NT2/D1 (cell line): Measurements from ENCODE around the gene CCDC78.
A peak's percentile ranks its signal among the peaks of the same experiment; 100 is the strongest.

ENCODE experiments used
- DNase-seq: peaks from one replicate; pipeline ENCODE4 v3.0.0-alpha.2; 2011; ENCODE audit warnings: low read depth, low spot score
- H3K27me3 ChIP-seq: 2 replicates; pipeline ENCODE4 v1.6.0; 2011; ENCODE audit warnings: mild to moderate bottlenecking; ENCODE audit not compliant: insufficient read length, insufficient read depth
- H3K36me3 ChIP-seq: 2 replicates; pipeline ENCODE4 v1.6.1; 2011; ENCODE audit warnings: mild to moderate bottlenecking, low read length, mixed read lengths; ENCODE audit not compliant: insufficient read depth, insufficient read length
- H3K4me1 ChIP-seq: 2 replicates; pipeline ENCODE4 v1.5.1; 2011; ENCODE audit not compliant: insufficient read depth, insufficient read length
- H3K4me3 ChIP-seq: 2 replicates; pipeline ENCODE4 v1.5.1; 2011; ENCODE audit warnings: low read depth; ENCODE audit not compliant: insufficient read length
- H3K9ac ChIP-seq: 2 replicates; pipeline ENCODE4 v1.6.0; 2011; ENCODE audit warnings: low read depth; ENCODE audit not compliant: insufficient read length
- H3K9me3 ChIP-seq: 2 replicates; pipeline ENCODE4 v1.5.1; 2011; ENCODE audit warnings: mild to moderate bottlenecking, low read length; ENCODE audit not compliant: insufficient read depth
- SUZ12 ChIP-seq: IDR thresholded peaks from 2 replicates; pipeline ENCODE4 v1.6.1; 2011; ENCODE audit not compliant: insufficient read length, insufficient read depth; ENCODE audit errors: extremely low read depth
- YY1 ChIP-seq: IDR thresholded peaks from 2 replicates; pipeline ENCODE4 v1.6.1; 2011; ENCODE audit not compliant: insufficient read length, insufficient read depth
- ZNF274 ChIP-seq: IDR thresholded peaks from 2 replicates; pipeline ENCODE4 v1.6.1; 2011; ENCODE audit warnings: mild to moderate bottlenecking, low read depth, low read length

The CCDC78 gene

GRCh38 chr16:719815-720446 is 6.3 kb downstream of the CCDC78 start:
- no peaks in the 10 kb centered on the region for H3K27me3 ChIP-seq
- DNase-seq = no peak
- TF ChIP-seq SUZ12 (no peak), ZNF274 (no peak), YY1 (no peak)
- peaks cover 14% of the 10 kb centered on the region for H3K36me3 ChIP-seq
- H3K4me3 ChIP-seq = peak overlapping the region; percentile 88
- peak overlapping the region; percentile 99 for H3K9ac ChIP-seq
- no peaks in the 10 kb centered on the region; the same call in 1 of the 2 replicates for H3K9me3 ChIP-seq
- H3K4me1 ChIP-seq = peaks cover 41% of the 10 kb centered on the region

- Histone ChIP-seq H3K4me1 (peaks cover 48% of the 10 kb centered on the region), H3K9me3 (no peaks in the 10 kb centered on the region; the same call in 1 of the 2 replicates), H3K9ac (peak overlapping the region; percentile 76), H3K27me3 (no peaks in the 10 kb centered on the region), H3K4me3 (no peak overlapping the region), H3K36me3 (peaks cover 14% of the 10 kb centered on the region)
- DNase-seq = no peak
- TF ChIP-seq SUZ12 (no peak), YY1 (no peak), ZNF274 (no peak)
These were observed 7.3 kb downstream of the CCDC78 start for GRCh38 chr16:718922-719321.

- no peaks in the 10 kb centered on the region; the same call in 1 of the 2 replicates for H3K9me3 ChIP-seq
- peaks cover 12% of the 10 kb centered on the region for H3K36me3 ChIP-seq
- peaks cover 51% of the 10 kb centered on the region for H3K4me1 ChIP-seq
- H3K4me3 ChIP-seq = no peak overlapping the region
- TF ChIP-seq SUZ12 (no peak), YY1 (no peak), ZNF274 (no peak)
- H3K9ac ChIP-seq = peak overlapping the region; percentile 76
- H3K27me3 ChIP-seq = no peaks in the 10 kb centered on the region
- DNase-seq = no peak
These were observed 7.9 kb downstream of the CCDC78 start for GRCh38 chr16:718389-718788.

- H3K9me3 ChIP-seq = no peaks in the 10 kb centered on the region; the same call in 1 of the 2 replicates
- H3K4me3 ChIP-seq = no peak overlapping the region
- no peak for DNase-seq
- H3K36me3 ChIP-seq = peaks cover 4% of the 10 kb centered on the region
- H3K4me1 ChIP-seq = peaks cover 51% of the 10 kb centered on the region
- H3K27me3 ChIP-seq = no peaks in the 10 kb centered on the region
- TF ChIP-seq SUZ12 (no peak), YY1 (no peak), ZNF274 (no peak)
- peak overlapping the region; percentile 76 for H3K9ac ChIP-seq
These were observed 8.6 kb downstream of the CCDC78 start for GRCh38 chr16:717450-718245.

GRCh38 chr16:716768-717325 is 9.4 kb downstream of the CCDC78 start:
- H3K4me3 ChIP-seq = no peak overlapping the region

GRCh38 chr16:716200-716568 is 10.1 kb downstream of the CCDC78 start:
- Histone ChIP-seq H3K9me3 (no peaks in the 10 kb centered on the region), H3K4me1 (peaks cover 50% of the 10 kb centered on the region), H3K36me3 (peaks cover 2% of the 10 kb centered on the region), H3K9ac (peak overlapping the region; percentile 90), H3K27me3 (peaks cover 4% of the 10 kb centered on the region), H3K4me3 (peak overlapping the region; percentile 76)
- TF ChIP-seq ZNF274 = no peak
- TF ChIP-seq SUZ12 = no peak
- TF ChIP-seq YY1 = no peak
- DNase-seq = no peak

More at GRCh38 chr16:716768-717325, 9.4 kb downstream of the CCDC78 start:
- Histone ChIP-seq H3K9ac (peak overlapping the region; percentile 90), H3K36me3 (peaks cover 2% of the 10 kb centered on the region), H3K27me3 (no peaks in the 10 kb centered on the region), H3K9me3 (no peaks in the 10 kb centered on the region), H3K4me1 (peaks cover 51% of the 10 kb centered on the region)
- no peak for DNase-seq
- TF ChIP-seq SUZ12 (no peak), YY1 (no peak), ZNF274 (no peak)
